Measurements from ENCODE around the gene GDF7. TPM values are rescaled to one million over a fixed set of nuclear protein-coding genes. Genes with fewer than 3 reads are reported as not detected.

GDF7 gene
- total RNA-seq, 1 experiment from 2014 or later = 0.04 TPM

DNA sequence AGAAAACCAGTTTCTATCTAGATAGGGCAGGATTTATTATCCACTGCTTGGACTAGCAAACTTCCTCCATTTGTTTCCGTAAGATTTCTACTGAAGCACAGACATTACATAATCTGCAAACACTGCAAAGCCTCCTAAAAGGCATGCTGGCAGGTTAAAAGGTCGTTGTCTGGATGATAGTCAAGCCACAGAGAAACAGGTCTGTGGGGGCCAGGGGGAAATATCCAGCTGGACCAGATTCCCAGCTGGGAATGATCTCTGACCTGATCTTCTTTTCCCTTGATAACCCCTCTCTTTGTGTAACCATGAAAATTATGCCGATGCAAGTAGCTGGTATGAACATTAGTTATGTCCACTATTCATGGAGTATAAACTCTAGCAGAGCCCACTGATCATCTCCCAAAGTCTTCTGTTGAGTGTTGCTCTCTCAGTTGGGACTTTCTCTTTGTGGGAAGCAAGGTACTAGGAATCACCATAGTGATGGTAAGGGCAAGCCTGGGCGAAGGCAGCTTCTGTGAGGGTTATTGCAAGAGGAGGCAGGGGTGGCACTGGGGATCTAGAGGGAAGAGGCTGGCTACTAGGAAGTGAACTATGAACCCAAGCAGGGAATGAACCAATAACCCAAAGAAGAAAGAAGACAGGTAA lies 61.3 kb downstream of the GDF7 start:
- Histone ChIP-seq H2BK120ac (ENCODE audit: low read depth, low read length, poor library complexity, severe bottlenecking) (no peak overlapping the region), H2AFZ (ENCODE audit: low read length) (no peak overlapping the region), H2BK5ac (ENCODE audit: insufficient read length, low read length) (no peak overlapping the region), H4K5ac (ENCODE audit: insufficient read length, low read depth, low read length) (no peak overlapping the region), H3K23me2 (ENCODE audit: insufficient read length, low read depth, low read length, poor library complexity, severe bottlenecking) (no peaks in the 10 kb centered on the region), H2BK20ac (ENCODE audit: low read depth, low read length, poor library complexity, severe bottlenecking) (no peak overlapping the region), H3K27ac (ENCODE audit: insufficient read length, low read depth, low read length) (no peak overlapping the region), H3K79me2 (ENCODE audit: insufficient read depth, low read length) (no peaks in the 10 kb centered on the region), H2BK12ac (ENCODE audit: insufficient read length, low read depth, low read length) (no peak overlapping the region), H3K56ac (ENCODE audit: insufficient read length, low read depth, low read length) (no peak overlapping the region), H4K91ac (ENCODE audit: insufficient read length, low read depth, low read length) (no peak overlapping the region), H3K14ac (ENCODE audit: insufficient read depth, low read length) (no peak overlapping the region), H3T11ph (ENCODE audit: low read length) (no peak overlapping the region), H3K23ac (ENCODE audit: insufficient read length, low read depth, low read length) (no peak overlapping the region), H3K79me1 (ENCODE audit: insufficient read depth, low read depth, low read length, poor library complexity, severe bottlenecking) (peaks cover 3% of the 10 kb centered on the region), H2BK15ac (ENCODE audit: low read depth, low read length) (no peak overlapping the region), H2AK5ac (ENCODE audit: insufficient read length, low read length) (no peak overlapping the region), H3K9me3 (ENCODE audit: control insufficient read depth, low read depth, low read length) (no peaks in the 10 kb centered on the region), H3K9ac (ENCODE audit: extremely low read depth, insufficient read length, low read length) (no peak overlapping the region), H3K4ac (ENCODE audit: low read depth, low read length) (no peak overlapping the region), H3K4me2 (ENCODE audit: insufficient read depth, insufficient read length, low read length) (no peak overlapping the region), H4K20me1 (ENCODE audit: control insufficient read depth, insufficient read depth, insufficient read length) (no peaks in the 10 kb centered on the region), H3K18ac (ENCODE audit: insufficient read length, low read depth, low read length) (no peak overlapping the region), H3K27me3 (ENCODE audit: insufficient read depth, low read length) (no peaks in the 10 kb centered on the region), H4K8ac (replicated peaks; ENCODE audit: insufficient read length, low read depth, low read length) (no peak overlapping the region), H3K4me1 (ENCODE audit: insufficient read depth, low read length) (no peaks in the 10 kb centered on the region)
- TF ChIP-seq, protein P1, sequence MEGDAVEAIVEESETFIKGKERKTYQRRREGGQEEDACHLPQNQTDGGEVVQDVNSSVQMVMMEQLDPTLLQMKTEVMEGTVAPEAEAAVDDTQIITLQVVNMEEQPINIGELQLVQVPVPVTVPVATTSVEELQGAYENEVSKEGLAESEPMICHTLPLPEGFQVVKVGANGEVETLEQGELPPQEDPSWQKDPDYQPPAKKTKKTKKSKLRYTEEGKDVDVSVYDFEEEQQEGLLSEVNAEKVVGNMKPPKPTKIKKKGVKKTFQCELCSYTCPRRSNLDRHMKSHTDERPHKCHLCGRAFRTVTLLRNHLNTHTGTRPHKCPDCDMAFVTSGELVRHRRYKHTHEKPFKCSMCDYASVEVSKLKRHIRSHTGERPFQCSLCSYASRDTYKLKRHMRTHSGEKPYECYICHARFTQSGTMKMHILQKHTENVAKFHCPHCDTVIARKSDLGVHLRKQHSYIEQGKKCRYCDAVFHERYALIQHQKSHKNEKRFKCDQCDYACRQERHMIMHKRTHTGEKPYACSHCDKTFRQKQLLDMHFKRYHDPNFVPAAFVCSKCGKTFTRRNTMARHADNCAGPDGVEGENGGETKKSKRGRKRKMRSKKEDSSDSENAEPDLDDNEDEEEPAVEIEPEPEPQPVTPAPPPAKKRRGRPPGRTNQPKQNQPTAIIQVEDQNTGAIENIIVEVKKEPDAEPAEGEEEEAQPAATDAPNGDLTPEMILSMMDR (conservative IDR thresholded peaks at IDR 0.05) = no peak
- no peaks in the 10 kb centered on the region for H3K9me3 Mint-ChIP-seq
- DNase-seq = no peak
- no peak overlapping the region for H3K4me3 Mint-ChIP-seq
- no peaks in the 10 kb centered on the region; a peak in 1 of 7 replicates for H3K36me3 Mint-ChIP-seq (ENCODE audit: insufficient read depth in 1 of 3, low read depth in 3 of 3)
- no peaks in the 10 kb centered on the region for H3K27me3 Mint-ChIP-seq (ENCODE audit: low read depth)
- no CpG with 5 or more reads among the region's 4 CpGs for WGBS (ENCODE audit: extremely low coverage, insufficient read length, low lambda C conversion rate)
- peak overlapping the region in 2 of 3 experiments; percentile 33 to 42; a peak in 2 of 7 replicates for H3K27ac Mint-ChIP-seq
- peaks cover 0 to 4% of the 10 kb centered on the region in 2 experiments; a peak in 2 of 4 replicates for H3K4me1 Mint-ChIP-seq

Other genes starting within 250 kb of the GDF7 start
- 10.3 and 10.8 TPM in 2 replicates for gene RHOB, start 220.1 kb upstream of the GDF7 start, total RNA-seq (2021)
- gene HS1BP3, start 16.0 kb upstream of the GDF7 start, total RNA-seq (2021) = 10.8 and 11.1 TPM in 2 replicates
- 15.2 and 19.6 TPM in 2 replicates for gene LDAH, start 156.0 kb downstream of the GDF7 start, total RNA-seq (2021)

All from H9 (cell line).